SK-N-SH (cell line): ENCODE measurements around the gene TSPAN14.

Source experiments
- CTCF ChIP-seq: fragments of 200-600 bp; sonication (generic); IDR thresholded peaks from 2 replicates; pipeline ENCODE4 v1.6.1; 2017; ENCODE audit warnings: antibody characterized with exemption, mild to moderate bottlenecking, moderate library complexity
- EP300 ChIP-seq, 2 experiments: IDR thresholded peaks; 2 replicates each; pipeline versions ENCODE4 v1.4.0 to v1.6.1; 2012; ENCODE audit warnings: borderline replicate concordance in 1 of 2, low read depth in 1 of 2, low read length in 1 of 2
- FOXM1 ChIP-seq: IDR thresholded peaks from 2 replicates; pipeline ENCODE4 v1.4.0; 2012; ENCODE audit warnings: low read depth, mild to moderate bottlenecking
- POLR2AphosphoS5 ChIP-seq: IDR thresholded peaks from 2 replicates; pipeline ENCODE4 v1.6.1; 2012; ENCODE audit warnings: low read depth, low read length
- RAD21 ChIP-seq: IDR thresholded peaks from 2 replicates; pipeline ENCODE4 v1.6.1; 2012; ENCODE audit warnings: mild to moderate bottlenecking, low read length
- REST ChIP-seq: IDR thresholded peaks from 2 replicates; pipeline ENCODE4 v1.6.1; 2012; ENCODE audit warnings: mild to moderate bottlenecking, low read depth, low read length, moderate library complexity
- SIN3A ChIP-seq: IDR thresholded peaks from 2 replicates; pipeline ENCODE4 v1.6.1; 2012; ENCODE audit warnings: low read depth, mild to moderate bottlenecking, low read length, moderate library complexity, borderline replicate concordance
- USF2 ChIP-seq: fragments of 150-350 bp; IDR thresholded peaks from 2 replicates; pipeline ENCODE4 v1.6.1; 2017; ENCODE audit warnings: antibody characterized with exemption, low read length, low read depth, borderline replicate concordance
- YY1 ChIP-seq: IDR thresholded peaks from 2 replicates; pipeline ENCODE4 v1.4.0; 2012; ENCODE audit warnings: low read depth, mild to moderate bottlenecking

GRCh38 chr10:80571352-80571751 is 117.2 kb downstream of the TSPAN14 start:
- no peak for TF ChIP-seq FOXM1
- TF ChIP-seq SIN3A: no peak
- TF ChIP-seq CTCF: no peak
- no peak for TF ChIP-seq EP300 (IDR thresholded peaks at IDR 0.05; ENCODE audit: borderline replicate concordance in 1 of 2, low read depth in 1 of 2, low read length in 1 of 2)
- TF ChIP-seq RAD21: no peak
- no peak for TF ChIP-seq POLR2AphosphoS5
- no peak for TF ChIP-seq REST
- TF ChIP-seq USF2: no peak
- TF ChIP-seq YY1: no peak
